Measurements from ENCODE around the gene P2RX7. TPM values are rescaled to one million over a fixed set of nuclear protein-coding genes. Genes with fewer than 3 reads are reported as not detected.

P2RX7 gene
- total and polyA plus RNA-seq, 2 donors (not counting 1 experiment from before 2014, with no cell fraction given), result 1.9 to 17.2 TPM

DNA sequence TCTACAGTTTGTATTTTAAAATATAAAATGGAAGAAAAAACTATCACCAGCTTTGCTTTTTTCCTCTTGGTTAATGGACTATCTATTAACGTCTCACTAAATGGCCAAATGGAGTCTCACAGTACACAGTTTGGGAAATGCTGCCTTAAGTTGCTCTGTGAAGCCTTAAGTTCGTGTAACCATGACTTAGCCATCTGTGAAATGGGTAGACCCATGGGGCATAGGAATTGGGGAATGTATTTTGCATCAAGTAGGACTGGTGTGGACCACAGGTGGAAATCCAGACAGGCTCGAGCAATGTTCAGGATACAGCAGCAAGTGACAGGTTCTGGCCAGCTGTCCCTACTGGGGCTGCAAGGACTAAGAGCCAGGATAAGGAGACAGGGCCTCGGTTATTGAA lies 4.8 kb downstream of the P2RX7 start:
- H2AFZ ChIP-seq (ENCODE audit: low read length), result no peak overlapping the region
- TF ChIP-seq EZH2 (IDR thresholded peaks at IDR 0.05; ENCODE audit: low read length, missing control alignments), result no peak
- TF ChIP-seq, protein P1, sequence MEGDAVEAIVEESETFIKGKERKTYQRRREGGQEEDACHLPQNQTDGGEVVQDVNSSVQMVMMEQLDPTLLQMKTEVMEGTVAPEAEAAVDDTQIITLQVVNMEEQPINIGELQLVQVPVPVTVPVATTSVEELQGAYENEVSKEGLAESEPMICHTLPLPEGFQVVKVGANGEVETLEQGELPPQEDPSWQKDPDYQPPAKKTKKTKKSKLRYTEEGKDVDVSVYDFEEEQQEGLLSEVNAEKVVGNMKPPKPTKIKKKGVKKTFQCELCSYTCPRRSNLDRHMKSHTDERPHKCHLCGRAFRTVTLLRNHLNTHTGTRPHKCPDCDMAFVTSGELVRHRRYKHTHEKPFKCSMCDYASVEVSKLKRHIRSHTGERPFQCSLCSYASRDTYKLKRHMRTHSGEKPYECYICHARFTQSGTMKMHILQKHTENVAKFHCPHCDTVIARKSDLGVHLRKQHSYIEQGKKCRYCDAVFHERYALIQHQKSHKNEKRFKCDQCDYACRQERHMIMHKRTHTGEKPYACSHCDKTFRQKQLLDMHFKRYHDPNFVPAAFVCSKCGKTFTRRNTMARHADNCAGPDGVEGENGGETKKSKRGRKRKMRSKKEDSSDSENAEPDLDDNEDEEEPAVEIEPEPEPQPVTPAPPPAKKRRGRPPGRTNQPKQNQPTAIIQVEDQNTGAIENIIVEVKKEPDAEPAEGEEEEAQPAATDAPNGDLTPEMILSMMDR (conservative IDR thresholded peaks at IDR 0.05 in 1 of 2, IDR thresholded peaks at IDR 0.05 in 1 of 2; ENCODE audit: low read depth in 1 of 2, low read length in 2 of 2), result no peak
- H3K79me2 ChIP-seq (ENCODE audit: control insufficient read depth, insufficient read depth, low read length), result no peaks in the 10 kb centered on the region
- no peak overlapping the region for H3K4me3 ChIP-seq (replicated peaks in 1 of 4; ENCODE audit: control extremely low read depth in 1 of 4, insufficient read depth in 1 of 4, low read depth in 3 of 4, low read length in 4 of 4)
- no peak overlapping the region for H3K4me2 ChIP-seq (ENCODE audit: extremely low read depth, insufficient read depth, low read length)
- no peaks in the 10 kb centered on the region for H3K36me3 ChIP-seq (ENCODE audit: control insufficient read depth, insufficient read depth, low read length)
- DNase-seq (ENCODE audit: low read depth in 2 of 2), result no peak
- H3K9ac ChIP-seq (ENCODE audit: insufficient read depth, low read length), result no peak overlapping the region
- H3K27ac ChIP-seq (ENCODE audit: insufficient read depth, low read length), result no peak overlapping the region
- peaks cover 3% of the 10 kb centered on the region for H3K4me1 ChIP-seq (ENCODE audit: control insufficient read depth, extremely low read depth, insufficient read depth, low read length)
- H3K27me3 ChIP-seq (ENCODE audit: control insufficient read depth, insufficient read depth, low read length), result no peaks in the 10 kb centered on the region
- no peaks in the 10 kb centered on the region for H4K20me1 ChIP-seq (ENCODE audit: control insufficient read depth, extremely low read depth, insufficient read depth, low read length)
- H3K9me3 ChIP-seq (ENCODE audit: control insufficient read depth, insufficient read depth, low read depth, low read length), result no peaks in the 10 kb centered on the region

DNA sequence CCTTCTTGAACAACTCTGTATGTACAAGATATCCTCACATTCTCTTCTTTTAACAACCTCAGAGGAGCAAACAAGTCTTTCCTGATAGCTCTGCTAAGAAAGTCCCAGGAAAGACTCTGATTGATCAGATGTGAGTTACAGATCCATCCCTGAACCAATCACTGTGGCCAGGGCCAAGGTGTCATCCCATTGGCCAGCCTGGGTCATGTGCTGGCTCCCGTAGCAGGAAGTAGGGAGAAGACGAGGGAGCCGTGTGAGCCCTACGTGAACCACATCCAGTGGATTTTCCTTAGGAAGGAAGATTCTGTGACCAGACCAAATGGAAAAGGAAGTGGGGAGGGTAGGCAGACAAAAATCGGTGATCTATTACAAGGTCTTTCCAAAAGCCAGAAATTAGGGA lies 5.6 kb downstream of the P2RX7 start:
- no peak for DNase-seq (ENCODE audit: low read depth in 2 of 2)
- no peak overlapping the region for H3K4me3 ChIP-seq (replicated peaks in 1 of 4; ENCODE audit: control extremely low read depth in 1 of 4, insufficient read depth in 1 of 4, low read depth in 3 of 4, low read length in 4 of 4)
- no peak overlapping the region for H3K4me2 ChIP-seq (ENCODE audit: extremely low read depth, insufficient read depth, low read length)
- H3K27me3 ChIP-seq (ENCODE audit: control insufficient read depth, insufficient read depth, low read length), result no peaks in the 10 kb centered on the region
- H3K9ac ChIP-seq (ENCODE audit: insufficient read depth, low read length), result no peak overlapping the region
- H3K27ac ChIP-seq (ENCODE audit: insufficient read depth, low read length), result no peak overlapping the region
- no peaks in the 10 kb centered on the region for H3K36me3 ChIP-seq (ENCODE audit: control insufficient read depth, insufficient read depth, low read length)
- no peaks in the 10 kb centered on the region for H3K4me1 ChIP-seq (ENCODE audit: control insufficient read depth, extremely low read depth, insufficient read depth, low read length)
- no peaks in the 10 kb centered on the region for H4K20me1 ChIP-seq (ENCODE audit: control insufficient read depth, extremely low read depth, insufficient read depth, low read length)
- TF ChIP-seq, protein P1 (conservative IDR thresholded peaks at IDR 0.05 in 1 of 2, IDR thresholded peaks at IDR 0.05 in 1 of 2; ENCODE audit: low read depth in 1 of 2, low read length in 2 of 2), result no peak
- TF ChIP-seq EZH2 (IDR thresholded peaks at IDR 0.05; ENCODE audit: low read length, missing control alignments), result no peak
- H2AFZ ChIP-seq (ENCODE audit: low read length), result no peak overlapping the region
- H3K9me3 ChIP-seq (ENCODE audit: control insufficient read depth, insufficient read depth, low read depth, low read length), result no peaks in the 10 kb centered on the region
- no peaks in the 10 kb centered on the region for H3K79me2 ChIP-seq (ENCODE audit: control insufficient read depth, insufficient read depth, low read length)

DNA sequence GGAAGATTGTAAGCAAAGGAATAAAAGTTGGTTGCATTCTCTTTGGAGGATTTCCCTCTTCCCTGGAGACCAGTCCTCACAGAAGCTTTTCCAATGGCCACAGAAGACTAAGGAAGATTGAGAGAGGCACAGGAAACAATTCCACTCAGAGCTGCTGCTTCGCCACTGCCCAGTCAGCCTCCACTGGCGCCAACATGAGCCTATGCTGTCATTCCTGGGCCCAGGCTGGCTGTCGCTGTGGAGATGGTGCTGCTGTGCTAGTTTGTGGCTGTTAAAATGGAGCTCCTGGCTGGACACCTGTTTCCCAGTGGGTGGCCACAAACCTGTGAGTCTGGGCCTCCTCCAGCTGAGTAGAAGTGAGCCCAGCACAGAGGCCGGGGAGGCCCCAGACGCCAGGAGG lies 6.6 kb downstream of the P2RX7 start:
- no peak for DNase-seq (ENCODE audit: low read depth in 2 of 2)
- H3K27ac ChIP-seq (ENCODE audit: insufficient read depth, low read length), result no peak overlapping the region
- no peak overlapping the region for H2AFZ ChIP-seq (ENCODE audit: low read length)
- H3K4me3 ChIP-seq (replicated peaks in 1 of 4; ENCODE audit: control extremely low read depth in 1 of 4, insufficient read depth in 1 of 4, low read depth in 3 of 4, low read length in 4 of 4), result no peak overlapping the region
- no peak overlapping the region for H3K4me2 ChIP-seq (ENCODE audit: extremely low read depth, insufficient read depth, low read length)
- no peak overlapping the region for H3K9ac ChIP-seq (ENCODE audit: insufficient read depth, low read length)
- no peaks in the 10 kb centered on the region for H4K20me1 ChIP-seq (ENCODE audit: control insufficient read depth, extremely low read depth, insufficient read depth, low read length)
- no peaks in the 10 kb centered on the region for H3K4me1 ChIP-seq (ENCODE audit: control insufficient read depth, extremely low read depth, insufficient read depth, low read length)
- H3K27me3 ChIP-seq (ENCODE audit: control insufficient read depth, insufficient read depth, low read length), result no peaks in the 10 kb centered on the region
- H3K79me2 ChIP-seq (ENCODE audit: control insufficient read depth, insufficient read depth, low read length), result no peaks in the 10 kb centered on the region
- H3K36me3 ChIP-seq (ENCODE audit: control insufficient read depth, insufficient read depth, low read length), result no peaks in the 10 kb centered on the region
- no peak for TF ChIP-seq EZH2 (IDR thresholded peaks at IDR 0.05; ENCODE audit: low read length, missing control alignments)
- TF ChIP-seq, protein P1 (conservative IDR thresholded peaks at IDR 0.05 in 1 of 2, IDR thresholded peaks at IDR 0.05 in 1 of 2; ENCODE audit: low read depth in 1 of 2, low read length in 2 of 2), result no peak
- H3K9me3 ChIP-seq (ENCODE audit: control insufficient read depth, insufficient read depth, low read depth, low read length), result no peaks in the 10 kb centered on the region
